Nephron (organoid): ENCODE data around the gene KAT7.

ENCODE experiments used
- H3K27ac Mint-ChIP-seq, 3 experiments: 2 replicates each; pipeline ENCODE4 v1.8.0; 2020; ENCODE audit warnings: mixed read lengths in 3 of 3, mild to moderate bottlenecking in 2 of 3, moderate library complexity in 1 of 3
- H3K27me3 Mint-ChIP-seq: 2 replicates; pipeline ENCODE4 v1.8.0; 2021; ENCODE audit warnings: low read depth, mild to moderate bottlenecking, moderate library complexity, mixed read lengths
- H3K36me3 Mint-ChIP-seq: 2 replicates; pipeline ENCODE4 v1.8.0; 2020; ENCODE audit warnings: low read depth, mixed read lengths
- H3K4me1 Mint-ChIP-seq: 2 replicates; pipeline ENCODE4 v1.8.0; 2020; ENCODE audit warnings: mixed read lengths
- H3K4me3 Mint-ChIP-seq, 3 experiments: 2 replicates each; pipeline ENCODE4 v1.8.0; 2020; ENCODE audit warnings: mild to moderate bottlenecking in 3 of 3, mixed read lengths in 3 of 3, moderate library complexity in 2 of 3
- H3K9me3 Mint-ChIP-seq: 2 replicates; pipeline ENCODE4 v1.8.0; 2020; ENCODE audit warnings: mixed read lengths
- TF ChIP-seq, protein P1 (sequence below), 3 experiments: fragments of 200-600 bp; sonication (generic); IDR thresholded peaks; one replicate each; pipeline ENCODE4 v1.5.0; 2021; ENCODE audit warnings: antibody characterized with exemption in 3 of 3; ENCODE audit not compliant: unreplicated experiment in 3 of 3

The KAT7 gene

DNA sequence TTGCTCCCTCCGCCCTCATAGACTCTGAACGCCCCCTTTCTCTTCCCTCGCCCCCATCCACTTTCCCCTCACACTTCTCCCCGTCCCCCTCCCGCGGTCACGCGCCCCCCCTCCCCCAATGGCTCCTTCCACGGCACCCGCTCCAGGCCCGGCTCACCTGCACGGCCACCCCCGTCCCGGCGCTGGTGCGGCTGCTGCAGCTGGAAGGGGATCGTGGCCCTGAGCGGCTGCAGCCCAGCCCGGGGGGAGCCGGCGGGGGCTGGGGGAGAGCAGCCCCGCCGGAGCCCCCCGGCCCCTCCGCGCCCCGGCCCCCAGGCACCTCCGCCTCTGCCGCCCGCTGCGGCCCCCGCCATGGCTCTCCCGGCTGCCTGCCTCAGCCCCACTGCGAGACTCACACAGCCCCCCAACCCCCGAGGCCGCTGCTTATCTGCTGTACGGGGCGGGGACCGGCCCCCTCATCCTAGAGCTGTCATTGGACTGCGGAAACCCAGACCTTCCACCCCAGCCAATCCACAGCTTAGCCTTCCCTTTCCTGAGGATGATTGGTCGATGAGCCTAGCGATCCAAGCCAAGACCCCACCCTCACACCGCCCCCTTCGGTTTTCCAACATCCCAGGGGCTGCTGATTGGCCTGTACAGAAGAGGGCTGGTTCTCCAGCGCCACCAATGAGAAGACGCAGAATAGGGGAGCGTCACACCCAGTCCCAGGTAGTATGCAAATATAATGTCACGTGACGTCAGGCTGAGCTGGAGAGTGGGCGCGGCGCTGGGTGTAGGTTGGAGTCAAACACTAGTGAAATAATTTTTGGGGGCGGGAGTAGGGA, 24.5 kb upstream of the KAT7 start, which contains the start of gene FAM117A:
Gene FAM117A, minus strand, starts transcription at position 397 of the 824 bp plus-strand sequence. Its CDS starts 44 bp downstream, at position 353.
- H3K4me3 Mint-ChIP-seq, result peak within 1 kb of the TSS; percentile 98 to 99 (median 99)
- H3K4me1 Mint-ChIP-seq, result peaks cover 41% of the 10 kb centered on the region
- no peaks in the 10 kb centered on the region for H3K9me3 Mint-ChIP-seq
- no peaks in the 10 kb centered on the region for H3K36me3 Mint-ChIP-seq
- peak within 1 kb of the TSS; percentile 47 to 82 (median 56) for H3K27ac Mint-ChIP-seq
- TF ChIP-seq, protein P1, sequence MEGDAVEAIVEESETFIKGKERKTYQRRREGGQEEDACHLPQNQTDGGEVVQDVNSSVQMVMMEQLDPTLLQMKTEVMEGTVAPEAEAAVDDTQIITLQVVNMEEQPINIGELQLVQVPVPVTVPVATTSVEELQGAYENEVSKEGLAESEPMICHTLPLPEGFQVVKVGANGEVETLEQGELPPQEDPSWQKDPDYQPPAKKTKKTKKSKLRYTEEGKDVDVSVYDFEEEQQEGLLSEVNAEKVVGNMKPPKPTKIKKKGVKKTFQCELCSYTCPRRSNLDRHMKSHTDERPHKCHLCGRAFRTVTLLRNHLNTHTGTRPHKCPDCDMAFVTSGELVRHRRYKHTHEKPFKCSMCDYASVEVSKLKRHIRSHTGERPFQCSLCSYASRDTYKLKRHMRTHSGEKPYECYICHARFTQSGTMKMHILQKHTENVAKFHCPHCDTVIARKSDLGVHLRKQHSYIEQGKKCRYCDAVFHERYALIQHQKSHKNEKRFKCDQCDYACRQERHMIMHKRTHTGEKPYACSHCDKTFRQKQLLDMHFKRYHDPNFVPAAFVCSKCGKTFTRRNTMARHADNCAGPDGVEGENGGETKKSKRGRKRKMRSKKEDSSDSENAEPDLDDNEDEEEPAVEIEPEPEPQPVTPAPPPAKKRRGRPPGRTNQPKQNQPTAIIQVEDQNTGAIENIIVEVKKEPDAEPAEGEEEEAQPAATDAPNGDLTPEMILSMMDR (IDR thresholded peaks at IDR 0.05; ENCODE audit: unreplicated experiment in 3 of 3), result no peak
- peaks cover 22% of the 10 kb centered on the region for H3K27me3 Mint-ChIP-seq

DNA sequence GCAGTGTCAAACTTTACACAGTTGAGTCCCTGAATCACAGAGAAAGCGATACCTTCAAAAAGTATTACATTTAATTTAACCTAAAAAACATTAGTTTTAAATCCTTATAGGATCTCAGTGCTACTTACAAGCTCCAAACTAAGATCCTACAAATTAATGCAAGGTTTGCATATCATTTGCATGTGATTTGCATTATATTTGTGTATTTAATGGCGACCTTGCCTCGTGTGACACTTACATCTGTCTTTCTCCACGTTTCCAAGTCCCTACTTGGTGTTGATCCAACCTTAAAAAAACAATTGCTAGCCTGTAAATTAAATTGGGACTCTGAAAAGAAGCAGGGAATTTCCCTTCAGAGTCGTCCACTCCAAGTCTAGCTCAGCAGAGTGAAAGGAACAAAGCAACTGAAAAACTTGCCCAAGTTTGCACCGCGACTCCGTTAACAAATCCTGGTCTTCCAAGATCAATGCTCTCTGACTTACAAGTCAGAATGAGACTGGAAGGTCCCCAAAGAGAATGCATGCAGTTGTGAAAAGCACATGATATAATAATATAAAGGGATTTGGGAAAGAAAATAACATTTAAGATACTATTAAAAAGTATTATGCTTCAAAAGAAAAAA, 23.8 kb upstream of the KAT7 start:
- peak overlapping the region; percentile 76 to 99 (median 84) for H3K4me3 Mint-ChIP-seq
- H3K9me3 Mint-ChIP-seq, result no peaks in the 10 kb centered on the region
- H3K27ac Mint-ChIP-seq, result peak overlapping the region; percentile 7 to 47 (median 14)
- peaks cover 37% of the 10 kb centered on the region for H3K4me1 Mint-ChIP-seq
- peaks cover 22% of the 10 kb centered on the region for H3K27me3 Mint-ChIP-seq
- H3K36me3 Mint-ChIP-seq, result no peaks in the 10 kb centered on the region
- TF ChIP-seq, protein P1 (IDR thresholded peaks at IDR 0.05; ENCODE audit: unreplicated experiment in 3 of 3), result no peak

DNA sequence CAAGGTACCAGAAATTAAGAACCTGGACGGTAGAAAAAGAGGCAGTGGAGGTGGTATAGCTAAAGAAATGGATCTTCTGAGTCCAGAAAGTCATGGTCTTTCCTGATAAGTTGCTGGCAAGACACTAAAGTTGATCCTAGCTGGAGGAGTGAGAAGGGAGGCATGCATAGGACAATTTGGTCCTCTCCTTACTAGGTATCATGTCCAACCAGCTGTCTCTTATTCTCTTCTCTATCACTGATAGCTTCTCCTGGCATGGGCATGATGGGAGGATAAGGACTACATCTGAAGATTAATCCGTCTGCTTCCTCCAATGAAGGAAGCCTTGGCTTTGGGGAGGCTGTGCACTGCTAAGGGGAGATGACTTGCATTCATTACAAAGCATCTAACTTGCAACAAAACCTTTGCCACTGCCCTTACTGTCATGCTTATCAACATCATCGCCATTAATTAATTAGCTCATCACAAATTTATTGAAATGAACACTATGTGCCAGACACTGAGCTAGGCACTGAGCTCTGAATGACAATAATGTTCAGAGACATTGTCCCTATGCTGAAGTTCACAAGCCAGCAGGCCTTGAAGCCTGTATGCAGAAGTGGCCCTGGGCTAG, 21.5 kb upstream of the KAT7 start:
- no peak overlapping the region for H3K4me3 Mint-ChIP-seq
- no peaks in the 10 kb centered on the region for H3K9me3 Mint-ChIP-seq
- H3K27me3 Mint-ChIP-seq, result peaks cover 22% of the 10 kb centered on the region
- no peaks in the 10 kb centered on the region for H3K36me3 Mint-ChIP-seq
- peaks cover 16% of the 10 kb centered on the region for H3K4me1 Mint-ChIP-seq
- TF ChIP-seq, protein P1 (IDR thresholded peaks at IDR 0.05; ENCODE audit: unreplicated experiment in 3 of 3), result no peak
- no peak overlapping the region for H3K27ac Mint-ChIP-seq

DNA sequence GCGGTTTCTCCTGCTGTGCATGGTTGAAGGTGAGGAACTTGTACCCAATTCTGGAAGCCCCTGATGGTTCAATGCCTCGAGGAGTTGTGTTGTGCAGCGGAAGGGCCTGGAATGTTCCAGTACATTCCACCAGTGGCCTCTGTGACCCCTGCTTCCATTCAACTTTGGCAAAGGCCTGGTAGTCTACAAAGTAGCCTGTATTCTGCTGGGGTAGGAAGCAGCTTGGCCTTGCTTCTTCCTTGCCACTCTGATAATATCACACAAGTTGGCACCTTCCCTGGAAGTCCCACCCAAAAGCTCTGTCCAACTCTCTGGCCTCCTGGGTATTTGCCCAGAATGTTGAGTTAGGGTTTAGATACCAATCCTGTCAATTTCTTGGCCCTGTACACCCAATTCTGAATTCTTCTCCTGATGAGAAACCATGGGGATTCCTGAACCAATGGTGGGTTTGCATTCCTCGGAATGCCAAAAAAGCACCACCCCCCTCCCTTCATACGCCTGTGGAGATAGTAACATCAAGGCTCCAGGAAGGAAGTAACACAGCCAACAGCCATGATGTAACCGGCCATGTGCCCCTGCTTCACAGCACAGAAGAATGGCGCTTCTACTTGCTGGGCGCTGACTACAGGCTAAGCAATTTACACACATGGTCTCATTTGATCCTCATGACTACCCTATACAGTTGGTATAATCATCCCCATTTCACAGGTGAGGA, 12.8 kb upstream of the KAT7 start:
- H3K4me3 Mint-ChIP-seq, result no peak overlapping the region
- no peaks in the 10 kb centered on the region for H3K36me3 Mint-ChIP-seq
- peaks cover 17% of the 10 kb centered on the region for H3K4me1 Mint-ChIP-seq
- TF ChIP-seq, protein P1 (IDR thresholded peaks at IDR 0.05; ENCODE audit: unreplicated experiment in 3 of 3), result no peak
- H3K9me3 Mint-ChIP-seq, result no peaks in the 10 kb centered on the region
- peaks cover 18% of the 10 kb centered on the region for H3K27me3 Mint-ChIP-seq
- H3K27ac Mint-ChIP-seq, result peak overlapping the region in 2 of 3 experiments; percentile 39 to 88

DNA sequence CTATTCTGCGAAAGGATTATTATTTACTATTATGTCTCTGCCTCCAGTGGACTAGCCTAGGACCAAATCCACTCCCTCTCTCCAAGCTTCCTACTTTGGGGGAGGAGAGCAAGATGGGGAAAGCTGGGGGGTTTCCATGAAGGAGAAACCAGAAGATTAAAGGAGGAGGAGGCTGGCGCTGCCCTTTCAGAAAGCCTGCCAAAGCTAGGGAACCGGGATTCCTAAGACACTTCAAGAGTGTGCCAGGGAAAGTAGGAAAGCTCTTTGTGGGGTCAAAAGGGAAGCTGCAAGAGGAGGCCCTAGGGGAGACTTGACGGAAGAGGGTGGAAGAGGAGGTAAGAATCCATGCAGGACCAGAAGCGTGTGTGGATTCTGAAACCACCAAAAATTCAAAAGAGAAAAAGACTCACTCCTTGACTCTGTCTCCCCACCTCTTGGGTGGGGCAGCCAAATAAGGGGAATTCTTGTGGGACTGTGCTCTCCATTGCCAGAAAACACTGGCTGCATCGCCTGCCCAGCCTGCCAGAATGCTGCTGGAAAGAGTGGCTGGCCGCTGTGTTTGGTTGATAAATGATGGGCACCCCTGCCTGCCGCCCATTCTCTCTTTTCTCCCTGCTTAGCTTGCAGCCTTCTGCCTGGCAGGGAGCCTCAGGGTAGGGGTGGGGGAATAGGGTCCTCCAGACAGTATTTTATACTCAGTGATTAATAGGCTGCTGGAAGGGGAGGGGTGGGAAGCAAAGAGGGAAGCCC, 11.8 kb upstream of the KAT7 start:
- TF ChIP-seq, protein P1 (IDR thresholded peaks at IDR 0.05; ENCODE audit: unreplicated experiment in 3 of 3), result no peak
- no peaks in the 10 kb centered on the region for H3K9me3 Mint-ChIP-seq
- H3K36me3 Mint-ChIP-seq, result no peaks in the 10 kb centered on the region
- H3K27me3 Mint-ChIP-seq, result peaks cover 18% of the 10 kb centered on the region
- H3K4me3 Mint-ChIP-seq, result peak overlapping the region in 1 of 3 experiments; percentile 17
- peaks cover 17% of the 10 kb centered on the region for H3K4me1 Mint-ChIP-seq
- peak overlapping the region; percentile 60 to 88 (median 61) for H3K27ac Mint-ChIP-seq
